Measurements from ENCODE around the gene MEX3D. TPM values are rescaled to one million over a fixed set of nuclear protein-coding genes. Genes with fewer than 3 reads are reported as not detected.

Gene MEX3D
- total RNA-seq, 1 experiment from 2014 or later: 69.2 TPM

- no peak for TF ChIP-seq CTCF (IDR thresholded peaks at IDR 0.05 in 2 of 3, conservative IDR thresholded peaks at IDR 0.05 in 1 of 3; ENCODE audit: borderline replicate concordance in 1 of 3, insufficient read depth in 1 of 3, low read depth in 2 of 3, low read length in 2 of 3)
Measured at GRCh38 chr19:1592024-1592754, 24.1 kb upstream of the MEX3D start (continued).

- Histone ChIP-seq H3K9me3 (ENCODE audit: control insufficient read depth in 1 of 2, insufficient read depth in 1 of 2, low read depth in 1 of 2, low read length in 2 of 2) (no peaks in the 10 kb centered on the region), H3K9ac (ENCODE audit: low read length) (peak overlapping the region; percentile 98), H2AFZ (ENCODE audit: low read depth, low read length, poor library complexity, severe bottlenecking) (no peak overlapping the region), H3K4me2 (ENCODE audit: low read length) (peak overlapping the region; percentile 90), H3K79me2 (ENCODE audit: insufficient read depth, low read length) (peaks cover 50% of the 10 kb centered on the region), H3K27ac (ENCODE audit: low read depth, low read length) (peak overlapping the region; percentile 100), H3K4me1 (ENCODE audit: control insufficient read depth in 1 of 2, insufficient read depth in 2 of 2, low read length in 2 of 2) (peaks cover 29 to 56% of the 10 kb centered on the region in 2 experiments), H3K36me3 (ENCODE audit: control insufficient read depth in 1 of 2, insufficient read depth in 2 of 2, low read length in 2 of 2) (0 out of 4 replicates have a peak, but pooled peaks cover 0 to 5% of the 10 kb centered on the region in 2 experiments), H3K27me3 (ENCODE audit: insufficient read depth, low read length) (no peaks in the 10 kb centered on the region), H3K4me3 (replicated peaks in 1 of 2; ENCODE audit: low read depth in 1 of 2, low read length in 2 of 2) (peak overlapping the region; percentile 87 to 96), H4K20me1 (ENCODE audit: insufficient read depth) (no peaks in the 10 kb centered on the region), H3K9me2 (ENCODE audit: insufficient read depth) (no peaks in the 10 kb centered on the region)
- DNase-seq (ENCODE audit: low read depth, low spot score) (no peak), ATAC-seq (0 out of 2 replicates have a peak, but pooled peaks have one; percentile 0)
- intact Hi-C loops (cut with micrococcal nuclease): no loop called here
- BruUV-seq (replicated peaks): TSS peak; percentile 80
- ChIA-PET CTCF (interaction anchor here (1.4 kb wide), 1 partner anchor 45 kb away, joined by 5 read pairs; no protein-coding TSS in a partner anchor), RAD21 (ENCODE audit: low non-redundant PET in 1 of 2, low total read pairs in 2 of 2, uncharacterized antibody in 2 of 2, unreplicated experiment in 2 of 2) (no interaction called here), POLR2A (interaction anchor here (1.2 kb wide), 1 partner anchor 14 kb away, joined by 3 read pairs; no protein-coding TSS in a partner anchor)
- TF ChIP-seq POLR2AphosphoS5 (IDR thresholded peaks at IDR 0.05; ENCODE audit: low read depth, low read length): no peak
- no peak for TF ChIP-seq ZFX (IDR thresholded peaks at IDR 0.05)
- no peak for TF ChIP-seq ATF3 (IDR thresholded peaks at IDR 0.05)
- TF ChIP-seq SIN3A (IDR thresholded peaks at IDR 0.05; ENCODE audit: low read depth): no peak
- no peak for TF ChIP-seq EGR1 (IDR thresholded peaks at IDR 0.05; ENCODE audit: low read depth)
- no peak for TF ChIP-seq YY1 (IDR thresholded peaks at IDR 0.05; ENCODE audit: extremely low read depth, insufficient replicate concordance, low read depth, low read length)
- TF ChIP-seq EZH2phosphoT487 (IDR thresholded peaks at IDR 0.05; ENCODE audit: borderline replicate concordance): no peak
- no peak for TF ChIP-seq EZH2 (IDR thresholded peaks at IDR 0.05)
- TF ChIP-seq SRF (IDR thresholded peaks at IDR 0.05; ENCODE audit: low read depth): no peak
- TF ChIP-seq FOSL1 (IDR thresholded peaks at IDR 0.05; ENCODE audit: low read depth): no peak
- TF ChIP-seq SP1 (IDR thresholded peaks at IDR 0.05; ENCODE audit: low read depth): no peak
- no peak for TF ChIP-seq POLR2A (IDR thresholded peaks at IDR 0.05; ENCODE audit: borderline replicate concordance, extremely low read depth, insufficient read depth, insufficient read length)
- no peak for TF ChIP-seq ZBTB33 (IDR thresholded peaks at IDR 0.05; ENCODE audit: extremely low read depth, insufficient replicate concordance, low read length)
- no peak for TF ChIP-seq TCF7L2 (IDR thresholded peaks at IDR 0.05; ENCODE audit: borderline replicate concordance, extremely low read depth, insufficient read depth, insufficient read length)
- TF ChIP-seq ELF1 (IDR thresholded peaks at IDR 0.05; ENCODE audit: borderline replicate concordance, low read depth): no peak
- TF ChIP-seq CEBPB (IDR thresholded peaks at IDR 0.05; ENCODE audit: low read depth): no peak
- no peak for TF ChIP-seq JUND (IDR thresholded peaks at IDR 0.05)
Measured at GRCh38 chr19:1591421-1592023, 23.4 kb upstream of the MEX3D start.

All from HCT116 (cell line).